ENCODE results near the gene CAMKMT.

- TF ChIP-seq CTCF (IDR thresholded peaks at IDR 0.05) (no peak), POLR2A (IDR thresholded peaks at IDR 0.05) (no peak)
These were observed 274.0 kb downstream of the CAMKMT start for GRCh38 chr2:44635725-44636124.

All from Peyer's patch (tissue), 4 donors.